Endothelial cell of umbilical vein (primary cell): Measurements from ENCODE around the gene METTL27. TPM values are rescaled to one million over a fixed set of nuclear protein-coding genes. Genes with fewer than 3 reads are reported as not detected.

ENCODE experiments used
- BruUV-seq: library from RNA; stranded (reverse); fragments of 400-500 nt; replicated peaks from 2 replicates; lab custom pipeline; 2021; lab: Mats Ljungman, UMichigan
- CTCF ChIA-PET: fragments of 300-600, 350-600 bp; sonication (Branson Sonifier 250); formaldehyde crosslinking; loops from one replicate; lab custom pipeline; 2021; ENCODE audit warnings: antibody characterized with exemption, inconsistent platforms; lab: Charles Lee
- POLR2A ChIA-PET: fragments of 300-600, 350-600 bp; sonication (Branson Sonifier 250); formaldehyde crosslinking; loops from one replicate; lab custom pipeline; 2021; ENCODE audit warnings: antibody characterized with exemption, inconsistent platforms; lab: Charles Lee
- DNase-seq: peaks from one replicate; pipeline ENCODE4 v3.0.0-alpha.2; 2011; ENCODE audit warnings: low read depth, low spot score
- FAIRE-seq: peaks from 2 replicates; lab custom pipeline; 2011; peaks lifted over from hg19 to GRCh38; lab: Jason Lieb, UNC
- H2AFZ ChIP-seq: 2 replicates; pipeline ENCODE4 v1.6.0; 2012; ENCODE audit warnings: low read depth, low read length, control low read depth, inconsistent platforms
- H3K27ac ChIP-seq: 2 replicates; pipeline ENCODE4 v1.5.1; 2011; ENCODE audit warnings: low read depth, mild to moderate bottlenecking, control low read depth, low read length, moderate library complexity; ENCODE audit not compliant: insufficient read depth
- H3K27me3 ChIP-seq, 2 experiments: 2 replicates each; pipeline versions ENCODE4 v1.6.0 to v1.6.1; 2011; ENCODE audit warnings: low read length in 2 of 2, mixed read lengths in 1 of 2; ENCODE audit not compliant: control insufficient read depth in 2 of 2, insufficient read depth in 2 of 2
- H3K36me3 ChIP-seq, 2 experiments: 2 replicates in 1 of 2; 3 replicates in 1 of 2; pipeline ENCODE4 v1.5.1; 2011; ENCODE audit warnings: low read length in 2 of 2, mild to moderate bottlenecking in 1 of 2, moderate library complexity in 1 of 2; ENCODE audit not compliant: control insufficient read depth in 2 of 2, insufficient read depth in 2 of 2; ENCODE audit errors: extremely low read depth in 1 of 2
- H3K4me1 ChIP-seq: 3 replicates; pipeline ENCODE4 v1.5.1; 2011; ENCODE audit warnings: mild to moderate bottlenecking, low read length; ENCODE audit not compliant: control insufficient read depth, insufficient read depth; ENCODE audit errors: extremely low read depth
- H3K4me2 ChIP-seq: 2 replicates; pipeline ENCODE4 v1.6.1; 2011; ENCODE audit warnings: low read length, control low read depth, mixed read lengths; ENCODE audit not compliant: insufficient read depth
- H3K4me3 ChIP-seq, 3 experiments: fragments of 200-600 bp in 1 of 3; sonication (generic), shearing (Covaris generic) in 1 of 3; replicated peaks in 1 of 3; 2 replicates each; pipeline ENCODE4 v1.5.1; 2011 to 2016; ENCODE audit warnings: control low read depth in 3 of 3, low read length in 3 of 3, mild to moderate bottlenecking in 2 of 3, inconsistent platforms in 1 of 3, low read depth in 1 of 3, moderate library complexity in 1 of 3; ENCODE audit not compliant: insufficient read depth in 1 of 3
- H3K79me2 ChIP-seq: 2 replicates; pipeline ENCODE4 v1.6.0; 2012; ENCODE audit warnings: low read length, inconsistent platforms; ENCODE audit not compliant: control insufficient read depth, insufficient read depth
- H3K9ac ChIP-seq: replicated peaks from 2 replicates; pipeline ENCODE3; 2011; ENCODE audit warnings: low read length, control low read depth; ENCODE audit not compliant: insufficient read depth; ENCODE audit errors: extremely low read depth
- H3K9me1 ChIP-seq: replicated peaks from 3 replicates; pipeline ENCODE4 v1.6.0; 2011; ENCODE audit warnings: mild to moderate bottlenecking, low read length; ENCODE audit not compliant: control insufficient read depth, insufficient read depth; ENCODE audit errors: extremely low read depth
- H3K9me3 ChIP-seq: replicated peaks from 2 replicates; pipeline ENCODE4 v1.5.1; 2012; ENCODE audit warnings: low read length, inconsistent platforms; ENCODE audit not compliant: control insufficient read depth, insufficient read depth
- H4K20me1 ChIP-seq: replicated peaks from 2 replicates; pipeline ENCODE3; 2011; ENCODE audit warnings: mild to moderate bottlenecking, low read length; ENCODE audit not compliant: control insufficient read depth, insufficient read depth; ENCODE audit errors: extremely low read depth
- EZH2 ChIP-seq: IDR thresholded peaks from 2 replicates; pipeline ENCODE4 v1.6.1; 2012; ENCODE audit warnings: borderline replicate concordance, low read depth, mild to moderate bottlenecking, moderate library complexity, low read length, inconsistent platforms; ENCODE audit not compliant: severe bottlenecking
- FOS ChIP-seq: IDR thresholded peaks from 2 replicates; pipeline ENCODE4 v1.6.1; 2011; ENCODE audit warnings: mild to moderate bottlenecking, low read length, moderate library complexity, borderline replicate concordance; ENCODE audit not compliant: insufficient read depth
- GATA2 ChIP-seq: IDR thresholded peaks from 2 replicates; pipeline ENCODE4 v1.7.0; 2011; ENCODE audit warnings: low read depth, mild to moderate bottlenecking, moderate library complexity, mixed read lengths, low read length; ENCODE audit not compliant: insufficient read length, insufficient read depth
- JUN ChIP-seq: IDR thresholded peaks from 2 replicates; pipeline ENCODE4 v1.6.1; 2011; ENCODE audit warnings: borderline replicate concordance, low read depth; ENCODE audit not compliant: insufficient read length, insufficient read depth
- MAX ChIP-seq: IDR thresholded peaks from 2 replicates; pipeline ENCODE4 v1.6.1; 2011; ENCODE audit not compliant: insufficient read depth, insufficient read length
- MYC ChIP-seq: IDR thresholded peaks from one replicate; pipeline ENCODE4 v1.6.1; 2011; ENCODE audit warnings: mild to moderate bottlenecking, low read depth, low read length
- POLR2A ChIP-seq: IDR thresholded peaks from 2 replicates; pipeline ENCODE4 v1.6.1; 2012; ENCODE audit warnings: low read depth, mild to moderate bottlenecking, control low read depth, low read length
- POLR2AphosphoS5 ChIP-seq: IDR thresholded peaks from 2 replicates; pipeline ENCODE4 v1.6.1; 2012; ENCODE audit warnings: low read depth, mild to moderate bottlenecking, control low read depth, low read length, moderate library complexity; ENCODE audit not compliant: insufficient read depth
- dilution Hi-C: fragments of 300-500 bp; cut with MboI; formaldehyde crosslinking; loops from one replicate; pipeline ENCODE4 v1.15.0; 2019; ENCODE audit warnings: low sequenced_read_pairs; ENCODE audit not compliant: extremely low pct_ligation_motif_present
- intact Hi-C: fragments of 100-400 bp; cut with micrococcal nuclease; formaldehyde crosslinking; loops from one replicate; pipeline ENCODE4 v1.10.0; 2022
- polyA plus RNA-seq, 4 experiments: library from polyadenylated mRNA; depleted of rRNA in 3 of 4; stranded (reverse) in 3 of 4; unstranded in 1 of 4; fragments of >200 nt; gene quantifications; 2 replicates each; pipeline versions ENCODE4 v1.2.1 to v1.2.3, GENCODE V29; 2011 to 2012; ENCODE audit warnings: missing spikeins in 1 of 4
- total RNA-seq: library from RNA; stranded (reverse); gene quantifications from 2 replicates; pipeline ENCODE4 v1.2.3, GENCODE V29; 2021
- TF ChIP-seq, protein P1 (sequence below), 2 donors: IDR thresholded peaks; 1 replicate in 1 of 2; 2 replicates in 1 of 2; pipeline ENCODE4 v1.5.1; 2011; ENCODE audit warnings: low read length in 2 of 2, mild to moderate bottlenecking in 2 of 2, moderate library complexity in 2 of 2, control low read depth in 1 of 2, inconsistent platforms in 1 of 2, low read depth in 1 of 2; ENCODE audit not compliant: insufficient read depth in 1 of 2; ENCODE audit errors: extremely low read depth in 1 of 2

Gene METTL27
- total and polyA plus RNA-seq, 2 donors (not counting 3 experiments of a cell fraction or from before 2014, with no cell fraction given) = 6.9 to 10.8 TPM

DNA sequence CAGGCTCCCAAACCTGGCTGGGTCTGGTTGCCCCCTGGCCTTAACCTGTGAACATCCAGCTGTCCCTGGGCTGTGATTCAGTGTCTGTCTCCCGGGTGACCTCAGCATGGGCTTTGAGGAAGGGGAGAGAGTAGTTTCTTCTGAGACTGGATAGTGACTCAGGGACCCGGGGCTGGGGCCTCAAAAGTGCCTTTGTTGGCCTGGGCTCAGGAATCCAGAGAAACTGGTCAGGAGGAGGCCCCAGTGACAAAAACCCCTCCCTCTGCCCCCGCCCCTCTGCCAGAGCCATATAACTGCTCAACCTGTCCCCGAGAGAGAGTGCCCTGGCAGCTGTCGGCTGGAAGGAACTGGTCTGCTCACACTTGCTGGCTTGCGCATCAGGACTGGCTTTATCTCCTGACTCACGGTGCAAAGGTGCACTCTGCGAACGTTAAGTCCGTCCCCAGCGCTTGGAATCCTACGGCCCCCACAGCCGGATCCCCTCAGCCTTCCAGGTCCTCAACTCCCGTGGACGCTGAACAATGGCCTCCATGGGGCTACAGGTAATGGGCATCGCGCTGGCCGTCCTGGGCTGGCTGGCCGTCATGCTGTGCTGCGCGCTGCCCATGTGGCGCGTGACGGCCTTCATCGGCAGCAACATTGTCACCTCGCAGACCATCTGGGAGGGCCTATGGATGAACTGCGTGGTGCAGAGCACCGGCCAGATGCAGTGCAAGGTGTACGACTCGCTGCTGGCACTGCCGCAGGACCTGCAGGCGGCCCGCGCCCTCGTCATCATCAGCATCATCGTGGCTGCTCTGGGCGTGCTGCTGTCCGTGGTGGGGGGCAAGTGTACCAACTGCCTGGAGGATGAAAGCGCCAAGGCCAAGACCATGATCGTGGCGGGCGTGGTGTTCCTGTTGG is 11.4 kb downstream of the METTL27 start, which contains the start of gene CLDN4:
TSS of gene CLDN4 (plus strand) at position 316 of the 903 bp plus-strand sequence. CDS start at position 522, 206 bp downstream.
- no TSS peak for BruUV-seq
- H3K27me3 ChIP-seq = no peaks in the 10 kb centered on the region
- no peak within 1 kb of the TSS for H2AFZ ChIP-seq
- TF ChIP-seq, protein P1, sequence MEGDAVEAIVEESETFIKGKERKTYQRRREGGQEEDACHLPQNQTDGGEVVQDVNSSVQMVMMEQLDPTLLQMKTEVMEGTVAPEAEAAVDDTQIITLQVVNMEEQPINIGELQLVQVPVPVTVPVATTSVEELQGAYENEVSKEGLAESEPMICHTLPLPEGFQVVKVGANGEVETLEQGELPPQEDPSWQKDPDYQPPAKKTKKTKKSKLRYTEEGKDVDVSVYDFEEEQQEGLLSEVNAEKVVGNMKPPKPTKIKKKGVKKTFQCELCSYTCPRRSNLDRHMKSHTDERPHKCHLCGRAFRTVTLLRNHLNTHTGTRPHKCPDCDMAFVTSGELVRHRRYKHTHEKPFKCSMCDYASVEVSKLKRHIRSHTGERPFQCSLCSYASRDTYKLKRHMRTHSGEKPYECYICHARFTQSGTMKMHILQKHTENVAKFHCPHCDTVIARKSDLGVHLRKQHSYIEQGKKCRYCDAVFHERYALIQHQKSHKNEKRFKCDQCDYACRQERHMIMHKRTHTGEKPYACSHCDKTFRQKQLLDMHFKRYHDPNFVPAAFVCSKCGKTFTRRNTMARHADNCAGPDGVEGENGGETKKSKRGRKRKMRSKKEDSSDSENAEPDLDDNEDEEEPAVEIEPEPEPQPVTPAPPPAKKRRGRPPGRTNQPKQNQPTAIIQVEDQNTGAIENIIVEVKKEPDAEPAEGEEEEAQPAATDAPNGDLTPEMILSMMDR (IDR thresholded peaks at IDR 0.05; ENCODE audit: extremely low read depth in 1 of 2, insufficient read depth in 1 of 2, low read depth in 1 of 2, low read length in 2 of 2) = no peak
- TF ChIP-seq EZH2 = no peak
- no peak for TF ChIP-seq JUN
- no peak for TF ChIP-seq POLR2AphosphoS5
- TF ChIP-seq MYC = no peak
- TF ChIP-seq FOS = no peak
- no peak for TF ChIP-seq GATA2
- no peak for TF ChIP-seq MAX
- no peak for TF ChIP-seq POLR2A
- intact Hi-C loops (no loop called here), dilution Hi-C loops (no loop called here)
- no peak within 1 kb of the TSS for H3K27ac ChIP-seq
- H3K36me3 ChIP-seq = no peaks in the 10 kb centered on the region
- no peaks in the 10 kb centered on the region for H4K20me1 ChIP-seq
- H3K4me2 ChIP-seq = no peak within 1 kb of the TSS
- DNase-seq (no peak), FAIRE-seq (no peak)
- no peaks in the 10 kb centered on the region for H3K9me3 ChIP-seq
- ChIA-PET POLR2A (no interaction called here), CTCF (no interaction called here)
- no peak within 1 kb of the TSS for H3K9ac ChIP-seq
- no peaks in the 10 kb centered on the region for H3K9me1 ChIP-seq
- H3K4me3 ChIP-seq = no peak within 1 kb of the TSS
- H3K79me2 ChIP-seq = no peaks in the 10 kb centered on the region
- peaks cover 5% of the 10 kb centered on the region for H3K4me1 ChIP-seq
